ENCODE measurements around the gene SLC17A9.

Gene SLC17A9

DNA sequence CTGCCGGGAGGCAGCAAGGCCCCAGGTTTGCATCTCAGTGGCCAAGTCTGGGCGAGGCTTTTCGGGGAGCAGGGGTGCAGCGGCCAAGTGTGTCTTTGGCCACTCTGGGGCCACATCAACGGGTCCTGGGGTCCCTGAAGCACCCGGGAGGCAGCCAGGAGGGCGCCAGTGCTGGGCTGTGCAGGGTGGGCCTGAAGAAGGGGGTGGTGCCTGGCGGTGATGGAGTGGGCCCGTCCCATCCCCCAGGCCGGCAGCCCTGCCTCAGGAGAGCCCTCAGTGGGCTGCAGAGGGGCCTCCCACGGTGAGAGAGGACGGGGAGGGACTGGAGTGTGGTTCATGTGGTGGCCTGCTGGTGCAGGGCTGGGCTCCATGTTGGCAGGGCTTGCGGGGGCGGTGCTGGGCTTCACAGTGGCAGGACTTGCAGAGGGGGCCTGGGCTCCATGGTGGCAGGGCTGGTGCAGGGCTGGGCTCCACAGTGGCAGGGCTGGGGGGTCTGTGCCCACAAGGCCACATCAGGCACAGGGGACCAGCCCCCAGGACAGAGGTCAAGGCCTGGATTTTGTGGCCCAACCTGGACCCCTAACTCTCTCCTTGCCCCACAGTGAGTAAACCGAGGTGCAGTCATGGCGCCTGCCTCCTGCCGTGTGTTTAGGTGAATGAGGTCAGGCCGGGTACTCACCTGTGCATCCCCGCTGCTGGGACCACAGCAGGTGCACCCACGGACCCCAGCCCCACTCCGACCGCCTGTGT lies 64.7 kb downstream of the SLC17A9 start:
- no peak for DNase-seq (ENCODE audit: low read depth in 2 of 2)

DNA sequence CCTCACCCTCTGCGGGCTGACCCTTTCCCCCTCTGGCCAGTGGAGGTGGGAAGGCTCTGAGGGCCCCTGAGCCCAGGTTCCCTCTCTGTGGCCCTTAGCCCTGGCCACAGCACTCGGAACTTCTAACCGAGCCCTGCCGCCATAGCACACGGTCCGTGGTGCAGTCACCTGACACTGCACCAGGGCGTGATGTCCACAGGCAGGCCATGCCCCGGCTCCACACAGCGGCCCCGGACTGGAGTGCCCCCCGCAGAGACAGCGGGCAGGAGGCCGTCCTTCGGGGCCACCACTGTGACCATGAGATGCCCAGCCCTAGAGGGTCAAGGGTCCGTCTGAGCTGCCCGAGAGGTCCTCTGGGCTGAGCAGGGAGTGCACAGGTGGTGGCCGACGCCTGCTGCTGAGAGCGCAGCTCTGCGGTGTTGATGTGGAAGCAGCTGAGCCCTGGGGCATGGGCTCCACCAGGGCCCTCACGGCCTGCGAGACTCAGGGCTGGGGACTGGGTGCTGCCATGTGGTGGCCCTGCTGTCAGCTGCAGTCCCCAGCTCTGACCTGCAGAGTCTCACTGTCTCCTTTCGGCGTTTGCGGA lies 65.4 kb downstream of the SLC17A9 start:
- no peak for DNase-seq (ENCODE audit: low read depth in 2 of 2)
